Hematopoietic multipotent progenitor cell (in vitro differentiated cells): ENCODE data around the gene CD58. TPM values are rescaled to one million over a fixed set of nuclear protein-coding genes. Genes with fewer than 3 reads are reported as not detected.
"Not testable (repeated sequence)": the region's sequence is repeated elsewhere in the genome, so short reads cannot be mapped to it uniquely, and the experiment has no call there.

Experiments
- DNase-seq, 3 donors: peaks; one replicate each; pipeline ENCODE4 v3.0.0-alpha.2; 2011 to 2015; ENCODE audit warnings: low read depth in 2 of 3, low spot score in 2 of 3
- total RNA-seq: library from RNA; depleted of rRNA; stranded (reverse); fragments of >200 nt; gene quantifications from one replicate; pipeline ENCODE4 v1.2.3, GENCODE V29; 2012

Gene CD58, protein sequence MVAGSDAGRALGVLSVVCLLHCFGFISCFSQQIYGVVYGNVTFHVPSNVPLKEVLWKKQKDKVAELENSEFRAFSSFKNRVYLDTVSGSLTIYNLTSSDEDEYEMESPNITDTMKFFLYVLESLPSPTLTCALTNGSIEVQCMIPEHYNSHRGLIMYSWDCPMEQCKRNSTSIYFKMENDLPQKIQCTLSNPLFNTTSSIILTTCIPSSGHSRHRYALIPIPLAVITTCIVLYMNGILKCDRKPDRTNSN
- 26.9 TPM for total RNA-seq

DNA sequence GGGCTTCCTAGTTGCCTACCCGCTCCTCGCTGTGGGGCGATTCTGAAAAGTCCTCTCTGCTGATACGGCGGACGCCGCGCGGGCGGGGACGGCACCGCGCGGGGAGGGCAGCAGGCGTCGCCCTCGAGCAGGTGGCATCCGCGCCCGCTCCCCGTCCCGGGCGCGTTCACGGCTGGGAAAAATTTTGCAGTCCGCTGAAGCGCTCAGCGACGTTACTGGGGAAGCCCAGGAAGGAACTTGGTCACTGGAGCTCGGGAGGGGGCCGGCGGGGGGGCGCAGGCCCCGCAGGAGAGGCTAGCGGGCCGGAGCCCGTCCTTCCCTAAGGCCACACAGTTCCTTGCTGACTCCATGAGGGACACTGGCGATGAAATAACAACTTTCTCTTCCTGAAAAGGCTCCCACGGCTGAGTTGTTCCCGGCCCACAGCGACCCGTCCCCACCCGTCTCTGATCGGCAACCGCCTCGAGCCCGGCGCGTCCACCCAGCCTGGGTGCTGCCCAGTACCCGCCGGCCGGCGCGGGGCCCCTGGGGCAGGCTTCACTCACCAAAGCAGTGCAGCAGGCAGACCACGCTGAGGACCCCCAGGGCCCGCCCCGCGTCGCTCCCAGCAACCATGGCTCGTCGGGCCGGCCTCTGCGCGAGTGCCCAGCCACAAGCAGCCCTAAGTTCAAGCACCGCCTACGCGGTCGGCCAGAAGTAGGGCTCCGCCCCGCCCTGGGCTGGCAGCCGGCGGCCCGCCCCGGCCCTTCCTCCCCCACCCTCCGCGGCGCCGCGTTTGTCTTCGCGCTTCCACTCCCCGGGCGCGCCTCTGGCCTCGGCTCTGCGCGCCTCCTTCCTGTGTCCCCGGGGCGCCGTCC lies at the start of gene CD58:
Gene CD58, minus strand, starts transcription at position 669 of the 857 bp plus-strand sequence. Its CDS starts 54 bp downstream, at position 615.
- DNase-seq: peak; percentile 63 to 85 (median 82)

DNA sequence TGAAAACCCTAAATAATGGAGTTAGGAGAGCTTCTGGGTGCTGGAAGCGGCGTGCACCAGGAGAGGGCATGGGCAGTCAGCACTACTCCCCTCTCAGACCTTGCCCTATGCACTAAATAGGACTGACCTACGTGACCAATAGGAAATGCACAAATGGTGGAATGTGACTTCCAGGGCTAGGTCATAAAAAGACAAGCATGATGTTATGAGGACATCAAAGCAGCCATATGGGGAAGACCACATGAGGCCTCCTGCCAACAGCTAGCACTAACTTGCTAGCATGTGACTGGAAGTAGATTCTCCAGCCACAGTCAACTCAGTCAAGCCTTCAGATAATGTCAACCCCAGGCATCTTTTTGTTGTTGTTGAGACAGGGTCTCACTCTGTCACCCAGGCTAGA lies 49.6 kb upstream of the CD58 start:
- not testable (repeated sequence) for DNase-seq

DNA sequence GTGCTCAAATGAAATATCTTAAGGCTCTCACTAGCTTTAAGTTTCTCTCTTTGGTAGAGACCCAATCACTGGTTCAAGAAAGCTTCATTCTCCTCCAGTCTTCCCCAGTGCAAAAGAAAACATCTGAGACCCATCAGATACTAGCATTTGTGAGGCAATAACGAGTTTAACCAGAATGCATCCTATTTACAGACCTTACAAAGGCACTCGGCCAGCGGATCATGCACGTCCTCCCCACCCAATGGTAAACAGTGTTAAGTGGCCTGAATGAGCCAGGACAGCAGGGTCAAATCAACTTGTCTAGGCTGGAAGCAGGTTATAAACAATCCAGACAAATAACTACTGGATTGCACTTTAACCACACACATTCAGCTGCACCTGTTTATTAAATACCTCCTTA lies 48.3 kb upstream of the CD58 start:
- DNase-seq: not testable (repeated sequence)

DNA sequence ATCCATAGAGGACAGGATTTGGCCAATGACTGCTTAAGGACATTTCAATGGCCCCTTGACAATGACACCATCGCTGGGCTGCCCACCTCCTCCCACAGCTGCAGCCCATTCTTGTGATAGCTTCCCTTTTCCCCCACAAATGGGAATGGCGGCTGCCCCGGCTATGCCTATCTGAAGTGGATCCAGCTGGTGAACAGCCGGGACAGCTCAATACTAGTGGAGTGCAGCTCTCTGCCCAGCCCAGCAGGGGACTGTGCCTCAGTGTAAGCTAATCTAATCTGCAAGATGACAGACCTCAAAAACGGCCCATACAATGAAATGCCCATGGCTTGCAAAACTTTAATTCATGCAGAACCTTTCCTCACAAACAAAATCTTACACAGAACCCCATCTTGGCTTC lies 47.0 kb upstream of the CD58 start:
- DNase-seq: not testable (repeated sequence)

DNA sequence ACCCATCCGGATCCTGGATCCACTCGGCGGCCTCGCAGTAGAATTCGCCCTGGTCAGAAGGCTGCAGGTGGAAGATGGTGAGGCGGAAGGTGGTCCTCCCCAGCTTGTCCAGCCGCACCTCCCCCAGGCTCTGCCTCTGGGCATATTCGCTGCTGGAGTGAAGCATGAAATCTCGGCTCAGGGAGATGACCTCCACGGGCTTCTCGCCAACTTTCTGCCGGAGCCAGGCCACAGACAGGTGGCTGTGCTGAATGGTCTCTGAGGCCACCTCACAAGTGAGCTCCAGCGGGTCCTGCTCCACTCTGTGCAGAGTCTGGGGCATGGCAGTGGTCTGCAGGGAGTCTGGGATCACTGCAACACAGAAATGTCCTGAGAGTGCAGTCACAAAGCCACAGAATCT lies 43.0 kb upstream of the CD58 start:
- DNase-seq: not testable (repeated sequence)

DNA sequence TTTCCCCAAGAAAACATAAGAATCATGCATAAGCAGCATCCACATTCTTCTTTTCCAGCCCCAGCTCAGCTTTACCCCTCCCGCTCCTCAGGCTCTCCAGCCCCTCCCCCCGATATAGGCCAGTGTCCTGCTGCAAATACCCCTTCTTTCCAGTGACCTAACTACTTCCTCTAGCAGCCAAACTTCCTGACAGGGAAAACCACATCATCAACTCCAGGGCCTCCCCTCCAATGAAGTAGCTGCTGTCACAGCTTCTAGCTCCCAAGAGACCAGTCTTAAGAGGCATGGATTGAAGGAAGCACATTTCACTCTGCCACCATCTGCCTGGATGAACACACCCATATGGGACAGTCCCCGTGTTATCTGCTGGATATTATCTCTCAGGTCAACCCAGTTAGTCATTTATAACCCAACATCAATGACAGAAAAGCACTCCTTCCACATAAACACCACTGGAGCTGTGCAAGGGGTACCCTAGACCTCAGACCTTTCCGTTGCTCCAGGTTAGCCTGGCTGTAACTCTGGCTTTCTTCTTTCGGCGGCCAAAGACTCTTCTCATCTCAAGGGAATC lies 39.1 kb upstream of the CD58 start:
- not testable (repeated sequence) for DNase-seq

DNA sequence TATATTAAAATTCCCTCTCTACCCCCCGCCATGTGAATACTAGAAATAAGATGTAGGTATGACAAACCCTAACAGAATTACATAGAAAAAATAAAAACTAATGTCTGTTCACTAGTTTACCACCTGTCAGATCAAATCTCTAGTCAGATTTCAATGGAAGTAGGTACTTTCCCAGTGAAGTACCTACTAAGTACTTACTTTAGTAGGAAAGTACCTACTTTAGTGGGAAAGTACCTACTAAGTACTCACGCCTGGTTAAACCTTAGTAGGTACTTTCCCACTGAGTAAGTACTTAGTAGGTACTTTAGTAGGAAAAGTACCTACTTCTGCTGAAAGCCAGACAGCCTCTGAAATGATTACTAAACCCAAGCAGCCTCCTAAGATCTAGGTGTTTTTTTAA lies 38.0 kb upstream of the CD58 start:
- DNase-seq: not testable (repeated sequence)

DNA sequence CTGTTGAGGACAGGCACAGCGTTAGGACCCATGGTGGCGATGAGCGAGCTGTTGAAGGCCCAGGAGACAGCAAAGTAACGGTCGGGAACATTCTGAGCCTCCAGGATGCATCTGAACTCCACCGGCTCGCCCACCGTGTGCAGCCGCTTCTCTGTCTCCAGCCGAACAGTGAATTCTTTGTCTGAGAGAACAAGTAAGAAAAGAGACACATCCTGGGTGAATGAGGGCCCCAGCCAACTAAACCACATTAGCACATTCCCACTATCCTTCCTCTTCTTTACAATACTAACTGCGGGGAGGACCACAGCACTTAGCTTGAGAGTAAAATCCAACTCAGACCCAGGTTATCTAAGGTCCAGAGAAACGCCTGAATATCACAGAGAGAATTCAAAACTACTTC lies 37.3 kb upstream of the CD58 start:
- not testable (repeated sequence) for DNase-seq

DNA sequence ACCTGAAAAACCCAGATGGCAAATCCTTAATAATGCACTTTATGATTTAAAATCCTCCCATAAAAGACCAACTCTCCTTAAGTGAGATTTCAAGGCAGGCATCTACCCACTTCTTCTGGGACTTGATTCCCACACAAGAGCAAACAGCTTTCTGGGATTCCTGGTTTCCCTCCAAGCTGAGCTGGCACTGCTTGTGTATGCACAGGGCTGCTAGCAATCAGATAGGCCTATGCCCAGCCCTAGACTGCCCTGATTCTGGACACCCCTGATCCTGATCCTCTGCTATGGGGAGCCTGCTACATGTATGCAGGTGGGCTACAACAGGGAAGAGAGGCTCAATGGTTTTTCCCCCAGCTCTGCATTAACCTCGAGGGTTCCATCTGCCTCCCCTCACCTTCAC lies 36.6 kb upstream of the CD58 start:
- not testable (repeated sequence) for DNase-seq

DNA sequence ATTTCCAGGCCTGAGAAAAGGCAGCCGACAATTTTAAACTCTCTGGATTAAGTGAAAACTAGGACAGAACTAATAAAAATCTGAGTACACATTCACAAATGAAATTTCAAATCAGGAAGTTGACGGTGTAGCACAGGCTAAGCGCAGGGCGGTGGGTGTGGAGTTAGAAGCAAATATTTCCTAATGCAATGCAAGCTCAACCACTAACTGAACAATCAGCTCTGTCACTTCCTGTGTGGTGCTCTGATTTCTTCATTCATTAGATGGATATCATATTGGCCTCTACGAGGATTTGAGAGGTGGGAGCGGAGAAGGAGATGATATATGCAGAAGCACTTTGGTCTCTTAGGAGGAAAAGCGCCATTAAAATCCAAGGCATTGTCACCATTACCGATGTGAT lies 35.2 kb upstream of the CD58 start:
- DNase-seq: peak in 1 of 3 donors; percentile 69

DNA sequence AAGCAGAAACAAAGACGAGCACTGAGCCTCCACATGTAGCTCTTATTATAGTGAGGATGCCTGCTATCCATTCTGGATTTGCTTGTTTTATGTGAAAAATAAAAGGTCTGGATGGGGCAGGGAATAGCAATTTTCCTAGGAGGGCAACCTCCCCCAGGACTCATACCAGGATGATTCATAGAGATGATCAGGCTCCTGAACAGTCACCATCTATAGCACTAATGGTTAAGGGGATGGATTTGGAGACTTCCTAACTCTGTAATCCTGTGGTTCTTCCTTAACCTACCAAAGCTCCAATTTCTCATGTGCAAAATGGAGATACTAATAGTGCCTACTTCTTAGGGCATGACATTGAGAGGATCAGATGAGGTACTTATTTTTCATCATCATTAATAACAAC lies 34.5 kb upstream of the CD58 start:
- DNase-seq: no peak

DNA sequence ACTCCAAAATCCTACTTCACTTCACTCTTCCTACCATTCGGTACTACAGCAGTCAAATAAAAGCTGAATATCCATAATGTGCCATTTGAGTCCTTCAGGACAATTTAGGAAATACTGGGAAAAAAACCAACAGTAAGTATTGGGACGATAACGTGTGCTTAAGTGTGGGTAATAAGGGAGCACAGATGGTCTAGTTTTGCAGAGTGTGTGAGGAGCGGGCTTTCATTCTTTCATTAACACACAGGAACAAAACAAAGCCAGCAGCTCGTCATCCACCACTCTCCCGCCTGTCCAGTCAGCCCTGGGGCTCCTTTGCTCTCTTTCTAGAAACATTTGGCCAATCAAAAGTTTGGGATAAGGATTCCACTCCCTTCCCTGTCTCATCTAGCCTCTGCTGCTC lies 33.6 kb upstream of the CD58 start:
- not testable (repeated sequence) for DNase-seq

DNA sequence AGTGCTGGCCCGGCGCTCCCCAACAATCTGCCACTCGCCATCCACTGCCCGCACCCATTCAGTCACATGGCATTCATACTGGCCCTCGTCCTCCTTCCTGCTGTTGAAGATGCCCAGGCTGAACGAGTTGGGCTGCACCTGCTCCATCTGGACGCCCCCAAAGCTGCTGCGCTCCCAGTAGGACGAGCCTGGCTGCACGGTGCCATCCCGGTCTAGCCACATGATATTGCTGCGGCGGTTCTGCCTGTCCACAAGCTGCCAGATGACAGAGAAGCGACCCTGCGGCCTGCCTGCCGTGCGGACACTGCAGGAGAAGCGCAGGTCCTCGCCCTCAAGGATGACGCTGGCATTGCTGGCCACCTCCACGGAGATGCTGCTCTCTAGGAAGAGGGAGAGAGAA lies 32.8 kb upstream of the CD58 start:
- DNase-seq: not testable (repeated sequence)

DNA sequence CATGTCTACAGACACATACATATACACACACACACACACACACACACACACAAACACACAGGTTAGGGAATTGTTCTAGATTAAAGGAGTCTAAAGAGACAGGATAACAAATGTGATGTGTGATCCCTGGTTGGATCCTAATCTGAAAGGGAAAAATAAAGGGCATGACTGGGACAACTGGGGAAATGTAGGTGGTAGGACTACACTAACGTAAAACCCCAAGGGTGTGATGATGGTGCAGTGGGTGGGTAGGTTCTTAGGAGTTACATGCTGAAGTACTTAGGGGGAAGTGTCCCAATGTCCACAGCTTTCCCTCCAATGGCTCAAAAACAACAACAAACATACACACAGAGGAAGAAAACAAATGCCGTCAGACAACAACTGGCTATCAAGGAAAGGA lies 28.5 kb upstream of the CD58 start:
- DNase-seq: not testable (repeated sequence)

DNA sequence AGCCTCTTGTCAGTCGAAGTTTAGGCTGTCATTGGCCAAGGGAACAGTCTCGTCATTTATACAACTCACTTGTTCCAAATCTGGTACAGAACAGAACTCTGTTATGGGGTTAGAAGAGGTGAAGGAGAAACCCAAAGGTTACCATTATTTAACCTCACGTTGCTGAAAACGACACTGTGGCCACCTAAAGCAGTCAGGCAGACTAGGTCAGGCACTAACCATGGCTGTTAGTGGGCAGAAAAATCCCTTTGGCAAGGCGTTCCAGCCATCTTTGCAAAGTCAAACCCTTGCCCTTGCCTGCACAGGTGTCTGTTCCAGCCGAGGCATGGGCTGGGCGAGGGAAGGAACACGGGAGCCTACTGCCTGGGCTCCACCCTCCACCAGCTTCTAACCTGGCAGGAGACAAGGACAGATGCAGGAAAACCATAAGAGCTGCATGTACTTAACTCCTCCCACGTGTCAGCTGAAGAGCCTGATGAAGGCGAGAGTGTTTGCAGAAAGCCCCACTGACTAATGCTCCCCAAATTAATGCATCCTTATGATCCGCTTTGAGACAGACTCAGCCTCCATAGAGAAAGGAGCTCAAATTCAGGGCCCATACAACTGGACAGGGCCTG lies 27.7 kb upstream of the CD58 start:
- DNase-seq: not testable (repeated sequence)

DNA sequence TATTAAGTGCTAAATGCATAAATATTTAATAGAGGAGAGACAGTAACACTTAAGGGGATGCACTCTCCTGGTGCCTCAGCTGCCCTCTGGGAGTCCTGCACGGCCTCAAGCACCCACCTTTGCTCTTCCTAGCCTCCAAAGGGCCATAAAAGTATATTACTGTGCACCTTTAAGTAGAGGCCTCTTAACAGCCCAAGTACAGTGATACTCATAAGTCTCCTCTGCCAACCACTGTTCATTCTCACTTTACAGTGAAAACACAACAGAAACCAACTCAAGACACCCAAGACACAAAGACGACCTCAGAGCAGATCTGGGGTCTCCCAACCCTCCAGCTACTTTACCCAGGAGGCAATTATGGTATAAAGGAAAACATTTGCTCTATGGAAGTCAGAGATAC lies 26.6 kb upstream of the CD58 start:
- DNase-seq: not testable (repeated sequence)

DNA sequence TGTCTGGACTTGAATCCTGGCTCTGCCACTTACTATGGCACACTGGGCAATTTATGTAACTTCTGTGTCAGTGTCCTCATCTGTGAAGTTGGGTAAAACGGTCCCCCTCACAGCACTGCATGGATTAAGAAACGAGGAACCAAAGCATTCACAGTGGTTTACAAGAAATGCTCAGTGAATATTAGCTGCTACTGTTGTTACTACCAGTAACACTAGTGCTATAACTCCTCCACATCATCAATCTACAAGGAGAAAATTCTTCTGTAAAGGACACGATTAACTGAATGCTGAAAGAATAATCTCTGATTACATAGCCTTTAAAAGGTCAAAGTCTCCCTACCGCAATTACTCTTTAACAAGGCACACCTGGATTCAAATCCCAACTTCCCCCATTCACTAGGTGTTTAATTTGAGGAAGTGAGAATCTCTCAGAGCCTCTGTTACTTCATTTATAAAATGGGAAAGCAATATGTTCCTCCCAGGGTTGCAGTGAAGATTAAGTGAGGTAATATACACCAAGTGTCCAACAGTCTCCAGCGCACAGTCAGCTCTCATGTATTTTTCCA lies 26.0 kb upstream of the CD58 start:
- not testable (repeated sequence) for DNase-seq

DNA sequence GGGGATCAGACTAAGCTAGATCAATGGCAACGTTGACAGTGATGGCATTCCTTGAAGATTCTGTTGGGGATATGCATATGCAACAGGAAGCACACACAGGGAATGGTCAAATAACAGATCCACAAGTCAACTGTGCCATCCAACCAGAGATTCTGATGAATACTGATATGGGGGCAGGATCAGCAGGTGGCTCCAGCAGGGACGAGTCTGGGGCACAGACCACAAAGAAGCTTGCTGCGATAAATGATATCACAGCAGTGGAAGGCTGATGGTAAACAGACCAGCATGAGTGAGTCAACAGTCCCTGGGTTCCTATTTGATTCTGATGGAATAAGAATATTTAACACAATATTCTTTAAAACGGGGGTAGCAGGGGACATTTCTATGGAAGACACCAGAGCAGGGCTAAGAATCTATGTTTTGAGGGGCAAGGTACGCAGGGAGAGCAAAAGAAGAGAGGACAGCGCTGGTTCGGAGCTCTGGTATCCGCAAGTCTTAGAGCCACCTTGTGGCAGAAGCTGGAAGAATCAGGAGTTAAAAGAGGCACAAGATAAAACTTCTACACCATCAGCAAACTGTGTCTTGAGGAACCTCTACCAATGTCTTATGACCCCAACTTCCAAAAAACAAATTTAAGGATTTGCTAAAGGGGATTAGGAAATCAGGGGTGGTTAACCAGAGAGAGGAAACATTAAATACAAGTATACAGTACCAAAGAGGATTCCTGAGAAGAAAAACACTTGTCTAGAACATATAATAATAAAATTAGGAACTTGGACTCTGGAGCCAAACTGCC lies 25.3 kb upstream of the CD58 start:
- peak in 1 of 3 donors; percentile 47 for DNase-seq

DNA sequence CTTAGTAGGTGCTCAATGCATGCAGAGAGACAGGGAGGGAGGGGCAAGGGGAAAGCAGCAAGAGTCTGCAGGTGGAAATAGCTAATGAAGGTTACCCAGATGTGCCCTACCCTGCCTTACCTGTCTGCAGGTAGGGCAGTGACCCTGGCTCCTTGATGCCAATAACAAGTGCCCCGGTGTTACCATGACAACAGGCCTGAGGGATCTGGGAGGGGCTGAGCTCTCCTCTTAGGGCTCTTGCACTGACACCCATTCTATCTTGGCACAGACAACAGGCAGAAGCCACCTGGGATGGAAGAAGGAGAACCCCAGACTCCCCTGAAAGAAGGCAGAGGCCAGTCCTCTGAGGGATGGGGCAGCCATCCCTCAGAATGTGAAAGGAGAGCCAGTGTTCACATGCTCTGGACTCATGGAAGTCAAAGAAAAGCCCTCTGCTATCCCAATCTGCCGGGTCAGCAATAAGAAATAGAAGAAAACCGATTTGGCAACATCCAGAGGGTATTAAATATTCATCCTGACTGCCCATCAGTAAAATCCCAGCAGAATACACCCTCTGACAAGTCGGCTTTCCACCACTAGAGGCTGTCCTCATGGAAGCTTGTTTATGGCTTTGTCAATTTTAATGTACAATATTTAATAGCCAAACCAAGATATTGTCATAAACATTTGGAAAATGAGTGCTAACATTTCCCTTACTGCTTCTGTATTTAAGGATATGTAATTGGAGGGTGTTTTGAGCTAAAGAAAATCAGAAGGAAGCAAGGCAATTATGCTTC lies 24.4 kb upstream of the CD58 start:
- DNase-seq: not testable (repeated sequence)
